Progenitor cell of endocrine pancreas (in vitro differentiated cells): ENCODE data around the gene WNT9A. TPM values are rescaled to one million over a fixed set of nuclear protein-coding genes. Genes with fewer than 3 reads are reported as not detected.
A peak's percentile ranks its signal among the peaks of the same experiment; 100 is the strongest.

ENCODE experiments used
- DNase-seq: peaks from one replicate; pipeline ENCODE4 v3.0.0; 2021; ENCODE audit warnings: low spot score; ENCODE audit not compliant: unreplicated experiment
- H3K27ac Mint-ChIP-seq: 2 replicates; pipeline ENCODE4 v1.8.0; 2021; ENCODE audit warnings: mild to moderate bottlenecking, moderate library complexity, mixed read lengths
- H3K27me3 Mint-ChIP-seq: 2 replicates; pipeline ENCODE4 v1.8.0; 2021; ENCODE audit warnings: mixed read lengths
- H3K36me3 Mint-ChIP-seq: 2 replicates; pipeline ENCODE4 v1.8.0; 2022; ENCODE audit warnings: mixed read lengths; ENCODE audit not compliant: insufficient read depth
- H3K4me1 Mint-ChIP-seq: 2 replicates; pipeline ENCODE4 v1.8.0; 2021; ENCODE audit warnings: low read depth, mixed read lengths
- H3K4me3 Mint-ChIP-seq: 2 replicates; pipeline ENCODE4 v1.8.0; 2021; ENCODE audit warnings: low read depth, mild to moderate bottlenecking, moderate library complexity, mixed read lengths
- H3K9me3 Mint-ChIP-seq: 2 replicates; pipeline ENCODE4 v1.8.0; 2021; ENCODE audit warnings: low read depth, mixed read lengths
- CTCF ChIP-seq: fragments of 200-600 bp; sonication (generic); IDR thresholded peaks from one replicate; pipeline ENCODE4 v1.5.0; 2021; ENCODE audit warnings: antibody characterized with exemption, mild to moderate bottlenecking; ENCODE audit not compliant: unreplicated experiment
- total RNA-seq: library from RNA; stranded (reverse); gene quantifications from 2 replicates; pipeline ENCODE4 v1.2.1, GENCODE V29; 2021

WNT9A gene
- total RNA-seq, 1 donor from 2014 or later, result 1.2 TPM

GRCh38 chr1:227920426-227920825 is 27.3 kb downstream of the WNT9A start:
- Mint-ChIP-seq H3K27ac (no peak overlapping the region), H3K36me3 (no peaks in the 10 kb centered on the region), H3K27me3 (peaks cover 4% of the 10 kb centered on the region), H3K9me3 (no peaks in the 10 kb centered on the region), H3K4me3 (no peak overlapping the region), H3K4me1 (peaks cover 16% of the 10 kb centered on the region)
- DNase-seq, result no peak
- TF ChIP-seq CTCF, result no peak

- peaks cover 4% of the 10 kb centered on the region for H3K27me3 Mint-ChIP-seq
- peaks cover 16% of the 10 kb centered on the region for H3K4me1 Mint-ChIP-seq
- no peaks in the 10 kb centered on the region for H3K9me3 Mint-ChIP-seq
- no peak overlapping the region for H3K27ac Mint-ChIP-seq
- no peaks in the 10 kb centered on the region for H3K36me3 Mint-ChIP-seq
- TF ChIP-seq CTCF, result no peak
- DNase-seq, result no peak
- H3K4me3 Mint-ChIP-seq, result no peak overlapping the region
Measured at GRCh38 chr1:227919906-227920305, 27.8 kb downstream of the WNT9A start.

GRCh38 chr1:227918736-227919135 is 29.0 kb downstream of the WNT9A start:
- TF ChIP-seq CTCF, result no peak
- peaks cover 16% of the 10 kb centered on the region for H3K4me1 Mint-ChIP-seq
- DNase-seq, result no peak
- H3K4me3 Mint-ChIP-seq, result no peak overlapping the region
- H3K36me3 Mint-ChIP-seq, result no peaks in the 10 kb centered on the region
- H3K27me3 Mint-ChIP-seq, result peaks cover 4% of the 10 kb centered on the region
- no peak overlapping the region for H3K27ac Mint-ChIP-seq
- no peaks in the 10 kb centered on the region for H3K9me3 Mint-ChIP-seq

GRCh38 chr1:227918083-227918700 is 29.5 kb downstream of the WNT9A start:
- H3K36me3 Mint-ChIP-seq, result no peaks in the 10 kb centered on the region
- DNase-seq, result no peak
- H3K27ac Mint-ChIP-seq, result no peak overlapping the region
- no peak overlapping the region for H3K4me3 Mint-ChIP-seq
- peaks cover 6% of the 10 kb centered on the region for H3K27me3 Mint-ChIP-seq
- TF ChIP-seq CTCF, result no peak
- H3K9me3 Mint-ChIP-seq, result no peaks in the 10 kb centered on the region
- peaks cover 16% of the 10 kb centered on the region for H3K4me1 Mint-ChIP-seq

- Mint-ChIP-seq H3K36me3 (no peaks in the 10 kb centered on the region), H3K9me3 (no peaks in the 10 kb centered on the region), H3K27me3 (peaks cover 14% of the 10 kb centered on the region), H3K27ac (no peak overlapping the region), H3K4me3 (no peak overlapping the region), H3K4me1 (peaks cover 11% of the 10 kb centered on the region)
- peak; percentile 12 for TF ChIP-seq CTCF
- no peak for DNase-seq
Measured at GRCh38 chr1:227917081-227917950, 30.4 kb downstream of the WNT9A start.
